Suppressor macrophage treated with lipopolysaccharide for 4 hours (primary cell): ENCODE measurements around the gene IQGAP1.

Source experiments
- DNase-seq: peaks from one replicate; pipeline ENCODE4 v3.0.0-alpha.2; 2020

Gene IQGAP1, protein sequence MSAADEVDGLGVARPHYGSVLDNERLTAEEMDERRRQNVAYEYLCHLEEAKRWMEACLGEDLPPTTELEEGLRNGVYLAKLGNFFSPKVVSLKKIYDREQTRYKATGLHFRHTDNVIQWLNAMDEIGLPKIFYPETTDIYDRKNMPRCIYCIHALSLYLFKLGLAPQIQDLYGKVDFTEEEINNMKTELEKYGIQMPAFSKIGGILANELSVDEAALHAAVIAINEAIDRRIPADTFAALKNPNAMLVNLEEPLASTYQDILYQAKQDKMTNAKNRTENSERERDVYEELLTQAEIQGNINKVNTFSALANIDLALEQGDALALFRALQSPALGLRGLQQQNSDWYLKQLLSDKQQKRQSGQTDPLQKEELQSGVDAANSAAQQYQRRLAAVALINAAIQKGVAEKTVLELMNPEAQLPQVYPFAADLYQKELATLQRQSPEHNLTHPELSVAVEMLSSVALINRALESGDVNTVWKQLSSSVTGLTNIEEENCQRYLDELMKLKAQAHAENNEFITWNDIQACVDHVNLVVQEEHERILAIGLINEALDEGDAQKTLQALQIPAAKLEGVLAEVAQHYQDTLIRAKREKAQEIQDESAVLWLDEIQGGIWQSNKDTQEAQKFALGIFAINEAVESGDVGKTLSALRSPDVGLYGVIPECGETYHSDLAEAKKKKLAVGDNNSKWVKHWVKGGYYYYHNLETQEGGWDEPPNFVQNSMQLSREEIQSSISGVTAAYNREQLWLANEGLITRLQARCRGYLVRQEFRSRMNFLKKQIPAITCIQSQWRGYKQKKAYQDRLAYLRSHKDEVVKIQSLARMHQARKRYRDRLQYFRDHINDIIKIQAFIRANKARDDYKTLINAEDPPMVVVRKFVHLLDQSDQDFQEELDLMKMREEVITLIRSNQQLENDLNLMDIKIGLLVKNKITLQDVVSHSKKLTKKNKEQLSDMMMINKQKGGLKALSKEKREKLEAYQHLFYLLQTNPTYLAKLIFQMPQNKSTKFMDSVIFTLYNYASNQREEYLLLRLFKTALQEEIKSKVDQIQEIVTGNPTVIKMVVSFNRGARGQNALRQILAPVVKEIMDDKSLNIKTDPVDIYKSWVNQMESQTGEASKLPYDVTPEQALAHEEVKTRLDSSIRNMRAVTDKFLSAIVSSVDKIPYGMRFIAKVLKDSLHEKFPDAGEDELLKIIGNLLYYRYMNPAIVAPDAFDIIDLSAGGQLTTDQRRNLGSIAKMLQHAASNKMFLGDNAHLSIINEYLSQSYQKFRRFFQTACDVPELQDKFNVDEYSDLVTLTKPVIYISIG (N-terminal part only)

DNA sequence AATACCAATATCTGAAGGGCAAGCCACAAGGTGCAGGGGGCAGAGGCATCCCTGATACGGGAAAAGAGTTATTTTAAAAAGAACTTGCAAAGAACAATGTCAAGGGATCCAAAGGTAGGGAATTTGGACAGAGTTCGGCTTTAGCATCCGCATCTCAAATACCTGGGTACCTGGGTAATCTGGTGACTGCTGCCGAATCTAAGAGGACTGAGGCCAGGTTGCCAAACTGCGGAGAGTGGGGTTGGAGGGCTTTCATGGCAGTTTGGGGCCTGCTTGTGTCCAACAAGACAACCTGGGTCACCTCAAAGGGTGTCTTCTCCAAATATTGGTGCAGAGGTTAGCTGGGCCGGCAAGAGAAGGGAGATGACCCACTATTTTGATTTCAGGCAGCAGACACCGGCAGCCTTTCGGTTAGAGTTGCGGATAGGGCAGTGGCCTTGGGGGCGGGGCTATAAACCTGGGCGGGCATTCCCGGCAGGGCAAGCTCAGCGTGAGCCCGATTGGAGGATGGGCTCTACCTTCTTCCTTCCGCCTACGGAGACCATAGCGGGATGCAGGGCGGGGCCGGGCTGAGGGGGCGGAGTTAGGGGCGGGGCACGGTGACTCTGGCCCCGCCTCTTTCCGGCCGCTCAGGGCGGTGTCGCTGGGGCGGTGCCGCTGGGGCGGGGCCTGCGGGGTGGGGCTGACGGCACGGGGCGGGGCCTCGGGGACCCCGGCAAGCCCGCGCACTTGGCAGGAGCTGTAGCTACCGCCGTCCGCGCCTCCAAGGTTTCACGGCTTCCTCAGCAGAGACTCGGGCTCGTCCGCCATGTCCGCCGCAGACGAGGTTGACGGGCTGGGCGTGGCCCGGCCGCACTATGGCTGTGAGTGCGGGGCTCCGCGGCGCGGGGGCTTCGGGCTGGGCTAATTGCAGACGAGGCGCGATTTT is at the start of gene IQGAP1:
IQGAP1 (plus strand) TSS at position 709 of the 928 bp plus-strand sequence; CDS start at position 809, 100 bp downstream.
- peak; percentile 98 for DNase-seq

DNA sequence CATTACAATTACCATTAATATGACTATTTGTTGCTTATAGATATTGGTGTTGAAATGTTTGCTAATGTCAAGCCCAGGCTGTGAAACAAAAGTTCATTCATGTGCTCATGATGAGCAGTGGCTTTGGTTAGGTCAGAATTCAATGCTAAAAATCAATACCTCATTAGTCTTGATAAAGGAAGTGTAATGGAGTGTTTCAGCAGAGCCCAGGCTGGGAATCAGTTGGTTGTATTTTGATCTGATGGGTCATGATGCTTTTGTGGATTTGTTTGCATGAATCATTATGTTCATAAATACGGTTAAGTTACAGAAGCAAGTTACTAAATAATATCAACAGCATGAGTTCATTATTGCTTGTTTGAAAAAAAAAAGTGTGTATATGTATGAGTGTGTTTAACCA is 49.5 kb upstream of the IQGAP1 start:
- DNase-seq: peak; percentile 47

DNA sequence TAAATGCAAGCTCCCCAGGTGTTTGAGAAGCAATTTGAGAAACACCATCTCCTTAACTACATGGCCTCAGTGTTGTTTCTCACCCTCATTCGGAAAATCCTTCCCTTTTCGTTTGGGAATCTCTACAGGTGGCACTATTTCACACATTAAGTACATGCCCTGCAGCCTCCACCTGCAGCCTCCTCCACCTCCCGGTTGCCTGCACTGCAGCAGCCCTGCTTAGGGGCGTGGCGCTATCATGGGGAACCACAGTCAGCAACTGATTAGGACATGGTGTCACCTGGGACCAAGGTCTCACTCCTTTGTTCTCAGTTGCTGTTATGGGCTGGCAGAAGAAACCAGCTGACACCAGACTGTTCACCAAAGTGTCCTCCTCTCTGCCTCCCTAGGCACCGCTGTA is 47.7 kb upstream of the IQGAP1 start:
- no peak for DNase-seq

DNA sequence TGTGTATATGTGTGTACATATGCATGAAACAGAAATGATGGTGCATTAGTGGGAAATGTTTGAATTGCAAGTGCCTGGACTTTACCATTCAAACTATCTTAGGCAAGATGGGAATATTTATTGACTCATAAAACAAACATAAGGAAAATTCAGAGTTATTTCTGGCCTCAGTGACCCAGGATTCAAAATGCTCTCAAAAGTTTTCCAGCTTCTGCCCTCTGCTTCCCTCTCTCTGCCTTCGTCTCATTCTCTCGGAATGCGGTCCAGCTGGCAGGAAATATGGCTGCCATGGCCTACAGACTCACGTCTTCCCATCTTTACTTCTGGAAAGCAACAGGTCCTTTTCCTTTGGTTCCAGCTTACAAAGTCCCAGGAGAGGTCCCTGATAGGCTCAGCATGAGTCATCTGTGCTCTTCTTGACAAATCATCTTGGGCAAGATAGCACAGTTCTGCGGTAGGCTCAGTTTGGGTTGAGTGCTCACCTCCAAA is 44.7 kb upstream of the IQGAP1 start:
- peak; percentile 64 for DNase-seq

DNA sequence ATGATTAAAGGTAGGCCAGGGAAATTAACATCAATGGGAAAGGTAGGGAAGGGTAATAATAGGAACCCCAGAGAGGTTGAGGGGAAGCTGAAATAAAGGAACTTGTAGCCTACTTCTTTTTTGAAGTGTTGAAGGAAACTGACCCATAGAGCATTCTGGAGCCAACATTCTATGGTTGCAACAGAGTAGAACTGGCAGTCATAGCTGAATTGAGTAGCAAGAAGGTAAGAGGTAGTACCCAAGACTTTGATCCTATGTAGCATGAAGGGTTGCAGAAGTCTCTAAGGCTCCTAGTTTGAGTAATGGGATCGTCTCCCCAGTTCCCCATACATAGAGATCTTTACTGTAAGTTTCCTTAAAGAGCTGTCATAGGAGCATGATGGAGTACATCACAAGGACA is 43.4 kb upstream of the IQGAP1 start:
- DNase-seq: peak; percentile 54

DNA sequence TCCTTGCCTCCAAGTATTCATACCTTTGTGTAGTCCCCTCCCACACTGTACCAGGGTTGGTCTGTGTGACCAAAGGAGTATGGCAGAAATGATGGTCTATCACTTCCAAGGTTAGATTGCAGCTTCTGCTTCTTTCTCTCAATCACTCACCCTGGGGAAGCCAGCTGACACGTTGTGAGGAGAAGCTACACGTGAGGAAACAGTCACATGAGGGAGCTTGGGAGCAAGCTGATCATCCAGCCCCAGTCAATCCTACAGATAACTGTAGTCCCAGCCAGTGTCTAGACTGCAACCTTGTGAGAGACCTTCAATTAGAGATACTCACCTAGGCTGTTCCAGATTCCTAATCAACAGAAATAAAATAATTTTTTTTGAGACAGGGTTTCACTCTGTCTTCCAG is 42.2 kb upstream of the IQGAP1 start:
- DNase-seq: peak; percentile 70

DNA sequence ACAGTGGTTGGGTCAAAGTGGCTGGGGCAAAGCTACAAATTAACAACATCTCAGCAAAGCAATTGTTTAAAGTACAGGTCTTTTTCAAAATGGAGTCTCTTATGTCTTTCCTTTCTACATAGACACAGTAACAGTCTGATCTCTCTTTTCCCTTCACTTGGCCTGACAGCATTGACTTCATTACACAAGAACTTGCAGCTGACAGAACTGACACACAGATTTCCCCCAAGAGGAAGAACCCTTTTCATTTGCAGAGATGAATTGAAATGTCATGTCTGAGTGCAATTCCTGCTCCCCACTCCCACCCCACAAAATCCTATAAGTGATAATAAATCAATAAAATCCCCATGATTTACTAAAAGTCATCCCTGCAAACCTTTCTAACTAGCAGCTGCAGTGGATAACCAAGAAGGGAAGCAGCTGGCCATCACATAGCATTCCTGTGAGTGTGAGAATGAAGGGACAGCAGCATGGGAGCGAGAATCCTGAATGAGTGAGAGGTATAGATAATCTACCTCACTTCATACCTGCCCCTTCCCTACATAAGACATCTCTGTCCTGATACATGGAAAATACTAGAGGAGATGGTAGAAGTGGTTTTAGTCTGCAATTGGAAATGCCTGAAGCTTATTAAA is 40.5 kb upstream of the IQGAP1 start:
- peak; percentile 38 for DNase-seq

DNA sequence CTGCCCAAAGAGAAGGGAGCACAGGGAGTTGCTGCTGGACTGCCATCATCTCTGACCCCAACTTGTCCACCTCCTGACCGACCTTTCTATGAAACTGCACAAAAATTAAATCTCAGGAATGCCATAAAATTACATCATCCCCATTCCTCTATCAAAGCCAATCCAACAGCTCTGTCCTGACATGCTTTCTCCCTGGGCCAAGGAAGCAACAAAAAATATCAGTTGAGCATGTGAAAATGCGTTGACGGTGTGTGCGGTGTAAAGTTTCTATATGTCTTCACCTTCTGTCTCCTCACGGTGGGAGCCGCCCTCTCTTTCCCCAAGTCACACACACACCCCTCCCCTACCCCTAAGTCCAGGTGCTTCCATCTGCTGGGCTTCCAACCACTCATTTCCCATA is 39.6 kb upstream of the IQGAP1 start:
- no peak for DNase-seq

DNA sequence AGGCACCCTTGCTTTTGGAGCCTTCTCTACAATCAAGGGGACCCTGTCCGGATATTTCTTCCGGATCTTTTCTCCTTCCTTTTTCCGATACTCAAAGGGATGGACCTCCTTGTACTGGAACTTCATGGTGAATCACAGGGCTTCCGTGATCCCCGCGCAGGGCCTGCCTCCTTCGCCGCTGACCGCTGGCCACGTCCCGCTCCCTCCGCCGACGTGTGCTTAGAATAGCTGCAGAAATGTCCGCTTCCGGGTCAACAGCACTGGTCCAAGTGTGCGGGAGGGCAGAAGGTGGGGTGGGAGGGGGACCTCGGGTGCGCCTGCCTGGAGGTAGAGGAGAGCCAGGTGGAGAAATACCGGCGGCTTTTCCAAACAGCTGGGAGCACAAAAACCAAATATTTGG is 39.0 kb upstream of the IQGAP1 start:
- no peak for DNase-seq

DNA sequence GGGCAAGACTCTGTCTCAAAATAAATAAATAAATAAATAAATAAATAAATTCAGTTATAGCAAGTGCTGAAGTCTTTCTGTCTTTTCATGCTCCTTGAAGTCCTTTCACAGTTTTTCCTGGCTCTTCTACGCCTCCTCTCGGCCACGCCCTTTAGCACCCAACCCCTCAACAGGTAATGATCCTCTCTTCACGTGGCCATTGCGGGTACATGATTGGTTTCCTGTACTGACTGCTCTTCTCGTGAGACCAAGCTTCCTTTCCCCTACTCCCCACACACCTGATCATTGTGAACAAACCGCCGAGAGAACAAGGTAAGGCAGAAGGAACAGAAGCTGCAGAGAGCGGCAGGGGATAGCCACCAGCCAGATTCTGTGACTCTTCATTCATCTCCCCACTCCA is 38.2 kb upstream of the IQGAP1 start:
- DNase-seq: no peak

DNA sequence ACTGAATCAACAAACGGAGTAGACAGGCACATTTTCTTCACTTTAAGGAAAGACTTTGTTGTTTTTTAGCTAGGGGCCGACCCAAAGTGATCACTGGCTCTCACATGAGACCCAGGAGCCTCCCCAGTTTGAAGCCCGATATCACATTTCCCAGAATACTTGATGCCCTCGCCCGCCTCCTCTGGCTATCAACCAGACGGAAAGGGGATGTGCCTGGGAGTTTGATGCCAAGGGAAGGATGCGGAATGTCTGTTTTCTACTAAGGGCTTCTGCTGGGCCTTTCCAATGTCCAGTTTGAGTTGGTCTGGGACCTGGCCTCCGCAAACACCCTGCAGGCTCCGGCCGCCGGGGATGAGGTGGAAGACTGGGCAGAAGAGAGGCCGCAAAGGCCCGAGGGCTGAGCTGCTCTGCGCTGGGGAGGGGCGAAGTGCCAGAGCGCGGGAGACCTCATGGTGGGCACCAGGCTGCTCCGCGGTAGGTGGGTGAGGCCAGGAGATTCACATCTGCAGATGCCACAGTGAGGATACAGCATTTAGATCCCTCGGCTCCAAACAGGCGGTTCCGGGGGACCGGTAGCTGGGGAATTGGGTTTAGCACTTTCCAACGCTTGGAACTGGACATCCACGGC is 36.4 kb upstream of the IQGAP1 start:
- DNase-seq: no peak

DNA sequence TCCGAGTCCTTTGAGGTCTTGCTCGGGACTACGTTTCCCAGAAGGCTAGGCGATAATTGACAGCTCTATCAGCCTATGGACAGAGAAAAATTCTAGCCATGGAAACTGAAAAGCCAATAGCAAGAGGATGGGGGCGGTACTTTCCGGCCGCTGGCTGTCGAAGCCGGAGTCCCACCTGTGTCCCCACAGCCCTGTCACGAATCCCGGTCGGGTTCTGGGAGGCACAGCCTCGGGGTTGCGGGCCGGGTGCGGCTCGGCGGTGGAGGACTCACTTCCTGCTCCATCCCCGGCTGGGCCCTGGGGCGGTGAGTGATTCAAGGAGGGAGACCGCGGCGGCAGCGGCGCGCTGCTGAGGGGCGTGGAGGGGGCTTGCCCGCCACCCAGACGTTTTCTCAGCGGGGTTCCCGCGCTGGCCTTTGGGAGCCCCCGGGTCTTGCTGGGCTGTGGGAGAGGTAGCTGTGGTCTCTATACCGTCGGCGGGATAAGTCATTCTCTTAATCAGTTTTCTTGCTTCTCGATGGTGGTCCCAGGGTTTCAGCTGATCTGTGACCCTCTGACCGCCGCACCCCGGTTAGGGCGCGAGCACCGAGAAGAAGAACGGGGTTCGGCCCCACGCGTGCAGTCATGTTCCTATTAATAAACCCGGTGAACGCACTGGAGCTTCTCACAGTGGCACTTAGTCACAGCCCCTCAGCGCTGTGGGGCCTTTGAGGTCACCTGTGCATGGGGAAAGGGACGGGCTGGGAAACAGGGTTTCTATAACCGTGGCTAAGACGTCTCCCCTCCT is 35.7 kb upstream of the IQGAP1 start, which contains the start of gene ZNF774:
ZNF774 (plus strand) TSS at position 178 of the 787 bp plus-strand sequence. CDS start 2,377 bp downstream, outside the sequence.
- peak; percentile 97 for DNase-seq

DNA sequence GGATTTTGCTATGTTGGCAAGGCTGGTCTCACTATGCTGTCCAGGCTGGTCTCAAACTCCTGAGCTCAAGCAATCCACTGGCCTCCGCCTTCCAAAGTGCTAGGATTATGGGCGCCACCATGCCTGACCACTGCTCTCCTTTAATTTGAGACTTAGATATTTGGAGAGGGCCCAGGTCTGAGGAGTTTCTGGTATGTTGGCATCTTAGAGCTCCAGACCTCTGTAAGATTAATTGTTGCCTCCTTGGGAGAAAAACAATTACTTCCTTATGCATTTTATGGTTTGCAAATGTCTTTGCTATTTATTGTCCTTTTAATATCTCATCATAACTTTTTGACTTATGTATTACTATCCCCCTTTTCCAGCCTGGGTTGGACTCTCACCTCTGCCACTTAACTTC is 33.1 kb upstream of the IQGAP1 start:
- no peak for DNase-seq

DNA sequence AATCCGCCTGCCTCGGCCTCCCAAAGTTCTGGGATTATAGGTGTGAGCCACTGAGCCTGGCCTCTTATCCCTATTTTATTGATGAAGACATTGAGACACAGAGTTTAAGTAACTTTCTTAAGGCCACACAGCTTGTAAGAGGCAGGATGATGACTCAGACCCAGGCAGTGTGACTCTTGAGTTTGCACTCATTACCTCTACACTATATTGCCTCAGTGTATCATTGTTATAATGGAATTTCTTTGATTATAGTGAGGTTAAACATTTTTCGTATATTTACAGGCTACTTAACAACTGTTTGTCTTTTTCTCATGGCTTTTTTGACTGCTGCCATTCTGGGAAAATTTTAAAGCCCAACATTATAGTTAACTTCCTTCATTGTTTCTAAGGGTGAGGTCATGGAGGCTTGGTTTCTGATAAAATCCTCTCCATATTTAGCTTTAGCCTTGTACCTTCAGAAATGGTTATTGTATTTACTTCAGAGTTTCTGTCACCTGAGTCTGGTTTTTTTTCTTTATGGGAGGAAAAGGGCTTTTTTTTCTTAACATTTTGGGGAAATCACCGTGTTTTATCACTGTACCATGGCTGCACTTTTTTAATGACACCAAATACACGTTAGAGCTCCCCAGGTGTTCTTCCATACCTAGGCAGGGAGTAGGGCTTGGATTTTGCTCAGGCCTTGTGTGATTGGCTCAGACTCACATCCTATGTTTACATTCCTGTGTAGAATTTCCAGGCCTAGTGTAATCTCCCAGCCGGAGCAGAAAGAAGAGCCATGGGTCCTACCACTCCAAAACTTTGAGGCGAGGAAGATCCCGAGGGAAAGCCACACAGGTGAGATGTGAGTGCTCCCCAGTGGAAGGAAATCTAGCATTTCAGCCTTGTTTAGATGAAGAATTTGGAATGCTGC is 29.7 kb upstream of the IQGAP1 start:
- DNase-seq: peak; percentile 63

DNA sequence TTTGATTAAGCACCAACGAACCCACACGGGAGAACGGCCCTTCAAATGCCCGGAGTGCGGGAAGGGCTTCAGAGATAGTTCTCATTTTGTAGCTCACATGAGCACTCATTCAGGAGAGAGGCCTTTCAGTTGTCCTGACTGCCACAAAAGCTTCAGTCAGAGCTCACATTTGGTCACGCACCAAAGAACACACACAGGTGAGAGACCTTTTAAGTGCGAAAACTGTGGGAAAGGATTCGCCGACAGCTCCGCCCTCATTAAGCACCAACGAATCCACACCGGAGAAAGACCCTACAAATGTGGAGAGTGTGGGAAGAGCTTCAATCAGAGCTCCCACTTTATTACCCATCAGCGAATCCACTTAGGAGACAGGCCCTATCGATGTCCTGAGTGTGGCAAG is 27.3 kb upstream of the IQGAP1 start:
- DNase-seq: no peak

DNA sequence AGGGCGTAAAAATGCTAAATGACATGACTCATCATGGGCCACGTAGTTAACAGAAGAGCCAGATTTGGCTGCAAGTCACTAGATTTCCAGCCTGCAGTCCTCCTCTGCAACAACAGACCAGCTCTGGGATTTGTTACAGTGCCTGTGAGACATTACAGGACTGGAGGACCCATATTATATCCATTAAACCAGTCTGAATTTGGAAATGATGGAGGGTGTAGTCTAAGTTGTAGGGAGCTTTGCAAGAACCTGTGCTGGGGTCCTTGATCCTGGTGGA is 25.2 kb upstream of the IQGAP1 start:
- DNase-seq: peak; percentile 44

DNA sequence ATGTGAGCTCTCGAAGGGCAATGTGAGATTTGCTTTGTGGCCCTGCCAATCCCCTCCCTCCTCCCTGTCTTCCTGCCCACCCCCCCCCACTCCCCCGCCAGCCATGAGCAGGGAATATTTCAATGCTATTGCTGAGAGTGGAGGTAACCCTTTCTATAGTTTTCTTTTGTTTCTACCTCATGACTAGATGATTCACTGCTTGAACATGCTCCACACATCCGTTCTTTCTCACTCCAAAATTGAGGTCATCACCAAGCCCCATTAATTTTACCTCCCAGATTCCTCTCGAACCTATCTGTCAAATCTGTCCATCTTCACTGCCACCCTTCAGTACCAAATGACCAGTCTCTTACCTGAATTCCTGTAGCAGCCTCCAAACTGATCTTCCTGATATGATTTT is 23.8 kb upstream of the IQGAP1 start:
- DNase-seq: no peak

DNA sequence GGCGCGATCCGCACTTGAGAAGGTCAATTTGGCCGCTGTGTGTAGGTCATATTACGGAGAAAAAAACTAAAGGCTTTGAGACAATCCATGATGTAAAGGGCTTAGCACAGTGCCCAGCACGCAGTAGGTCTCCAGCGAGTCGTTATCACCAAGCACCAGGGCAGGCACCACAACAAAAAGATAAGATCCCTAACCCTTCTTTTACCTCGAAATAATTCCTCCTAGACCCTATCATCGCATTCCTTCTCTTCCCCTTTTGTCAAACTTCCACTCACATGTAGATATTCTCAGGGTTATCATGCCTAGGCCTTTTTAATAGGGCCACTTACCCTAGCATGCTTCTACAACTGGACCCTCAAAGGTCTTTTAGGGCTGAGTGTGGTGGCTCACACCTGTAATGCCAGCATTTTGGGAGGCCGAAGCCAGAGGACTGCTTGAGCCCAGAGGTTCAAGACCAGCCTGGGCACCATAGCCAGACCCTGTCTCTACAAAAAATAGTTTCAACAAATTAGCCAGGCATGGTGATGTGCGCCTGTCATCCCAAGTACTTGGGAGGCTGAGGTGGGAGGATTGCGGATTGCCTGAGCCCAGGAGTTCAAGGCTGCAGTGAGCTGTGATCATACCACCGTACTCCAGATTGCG is 22.5 kb upstream of the IQGAP1 start:
- DNase-seq: no peak
